GM18517 (cell line): ENCODE data around the gene SIRT2.

ENCODE experiments used
- ATAC-seq: cut with Tn5 transposase; IDR thresholded peaks from one replicate; pipeline ENCODE4 v1.9.1; 2021; ENCODE audit warnings: mild to moderate bottlenecking, moderate library complexity; ENCODE audit not compliant: unreplicated experiment

SIRT2 gene

DNA sequence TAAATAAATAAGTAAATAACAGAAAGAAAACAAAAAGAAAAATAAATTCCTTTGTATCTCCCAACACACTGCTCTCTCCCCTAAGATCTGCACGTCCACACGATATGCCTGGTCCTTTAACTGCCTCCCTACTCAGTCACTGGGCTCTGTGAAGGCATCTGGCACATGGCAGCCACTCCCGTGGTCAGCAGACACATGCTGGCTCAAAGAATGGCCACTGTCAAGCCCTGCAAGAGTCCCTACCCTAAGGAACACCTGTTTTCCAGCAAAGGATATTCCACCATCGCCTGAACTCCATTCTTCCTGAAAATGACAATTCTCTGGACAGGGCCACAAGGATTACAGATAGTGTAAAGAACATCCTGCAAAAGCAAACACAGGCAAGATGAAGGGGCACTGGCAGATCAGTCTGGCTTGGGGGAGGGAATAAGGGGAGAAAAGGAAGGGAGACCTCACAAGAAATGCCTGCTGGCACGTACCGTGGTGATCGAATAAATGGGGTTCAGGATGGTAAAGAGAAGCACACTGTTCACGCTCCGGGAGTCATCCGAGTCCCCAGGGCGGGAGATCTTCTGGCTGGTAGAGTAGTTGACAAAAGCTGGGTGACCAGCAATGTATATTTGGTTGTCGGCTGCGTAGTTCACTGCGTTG is 53.9 kb downstream of the SIRT2 start:
- ATAC-seq = no peak

GRCh38 chr19:38844093-38844686 is 55.2 kb downstream of the SIRT2 start:
- no peak for ATAC-seq

DNA sequence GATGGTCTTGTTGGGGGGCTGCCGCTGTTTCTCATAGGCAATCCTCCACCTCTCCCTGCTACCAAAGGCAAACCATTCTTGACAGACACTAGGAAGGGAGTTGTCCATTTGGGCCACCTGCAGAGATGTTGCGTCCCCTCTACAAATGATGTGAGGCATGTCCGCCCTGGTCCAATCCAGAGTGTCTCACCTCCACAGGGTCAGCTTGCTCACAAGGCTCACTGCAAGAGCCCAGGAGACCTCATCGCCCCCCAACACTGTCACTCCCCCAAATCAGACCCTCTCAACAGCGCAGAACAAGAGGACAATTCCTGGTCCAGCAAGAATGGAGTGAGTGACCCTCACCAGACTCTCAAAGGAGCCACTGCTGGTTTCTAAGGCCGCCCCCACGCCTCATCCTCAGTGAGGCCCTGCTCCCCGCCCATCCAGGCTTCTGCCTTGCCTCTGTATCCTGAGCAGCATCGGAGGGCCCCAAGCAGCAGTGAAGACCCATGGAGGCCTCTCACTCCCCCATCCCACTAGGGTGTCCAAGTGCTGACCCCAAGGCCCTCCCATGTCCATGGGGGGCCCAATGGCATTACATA is 56.2 kb downstream of the SIRT2 start:
- ATAC-seq = no peak

GRCh38 chr19:38842439-38843174 is 56.8 kb downstream of the SIRT2 start:
- no peak for ATAC-seq

DNA sequence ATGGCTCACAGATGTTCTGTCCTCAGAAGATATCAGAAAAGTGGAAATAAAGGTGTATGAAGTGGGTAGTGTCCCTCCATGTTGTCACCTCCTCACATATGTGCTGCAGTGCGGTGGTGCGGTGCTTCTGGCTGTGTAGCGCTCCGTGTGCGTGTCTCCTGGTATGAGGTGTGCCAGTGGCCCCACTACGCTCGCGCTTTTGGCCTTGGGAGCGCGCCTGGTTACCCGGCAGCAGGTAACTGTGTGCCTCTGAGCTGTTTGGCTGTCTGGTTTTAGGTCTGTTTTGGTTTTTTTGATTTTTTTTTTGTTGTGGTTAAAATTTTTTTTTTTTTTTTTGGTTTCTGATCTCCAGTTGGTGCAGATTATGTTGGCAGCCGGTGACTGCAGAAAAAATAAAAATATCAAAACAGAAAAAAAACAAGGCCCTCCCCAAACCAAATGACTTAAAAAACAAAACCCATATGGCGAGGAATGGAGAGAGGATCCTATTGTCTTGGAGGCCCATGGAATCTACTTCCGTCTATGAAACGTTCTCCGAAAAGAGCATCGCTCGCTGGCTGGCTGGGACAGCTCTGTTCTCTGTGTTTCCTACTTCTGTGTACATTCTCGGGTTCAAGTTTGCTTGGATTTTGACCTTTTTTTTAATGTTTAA is 57.5 kb downstream of the SIRT2 start:
- no peak for ATAC-seq

DNA sequence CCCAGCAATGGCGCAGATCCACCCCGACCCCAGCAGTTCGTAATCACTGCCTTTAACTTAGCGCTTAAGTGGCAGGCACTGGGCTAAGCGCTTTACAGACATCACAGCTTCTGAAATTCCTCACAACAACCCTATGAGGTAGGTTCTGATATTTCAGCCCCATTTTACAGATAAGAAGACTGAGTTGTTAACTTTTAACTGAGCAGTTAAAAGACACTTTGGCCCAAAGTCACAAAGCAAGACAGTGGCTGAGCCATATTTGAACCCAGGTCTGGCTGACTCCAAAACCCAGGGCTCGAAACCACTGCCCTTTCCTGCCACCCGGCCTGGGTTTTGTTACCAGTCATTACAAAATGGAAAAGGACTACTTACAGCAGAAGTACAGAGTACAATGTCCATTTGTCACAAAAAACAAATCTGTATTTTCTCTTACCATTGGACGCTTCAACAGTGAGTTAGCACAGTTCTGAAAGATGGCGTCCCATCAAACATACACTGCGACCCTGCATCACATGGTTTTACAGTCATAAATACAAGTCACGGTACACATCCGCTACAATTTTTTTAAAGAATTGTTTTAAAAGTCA is 58.1 kb downstream of the SIRT2 start:
- ATAC-seq = no peak

DNA sequence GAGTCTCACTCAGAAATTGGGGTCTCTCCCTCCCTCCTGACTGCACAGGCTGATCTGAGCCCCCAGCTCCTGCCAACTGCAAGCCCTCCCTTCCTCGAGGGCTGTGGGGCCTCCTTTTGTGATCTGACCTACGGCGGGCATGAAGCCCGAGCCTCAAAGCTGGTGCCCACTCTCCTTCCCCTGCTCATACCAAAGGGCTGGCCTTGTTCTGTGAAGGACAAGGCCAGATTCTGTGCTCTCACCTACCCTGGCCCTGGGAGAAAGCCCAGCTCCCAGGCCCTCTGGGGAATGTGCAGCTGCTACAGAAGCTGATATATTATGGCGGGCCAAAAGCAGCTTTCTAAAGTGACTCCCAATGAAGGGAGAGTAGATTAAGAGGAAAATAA is 58.8 kb downstream of the SIRT2 start:
- no peak for ATAC-seq

DNA sequence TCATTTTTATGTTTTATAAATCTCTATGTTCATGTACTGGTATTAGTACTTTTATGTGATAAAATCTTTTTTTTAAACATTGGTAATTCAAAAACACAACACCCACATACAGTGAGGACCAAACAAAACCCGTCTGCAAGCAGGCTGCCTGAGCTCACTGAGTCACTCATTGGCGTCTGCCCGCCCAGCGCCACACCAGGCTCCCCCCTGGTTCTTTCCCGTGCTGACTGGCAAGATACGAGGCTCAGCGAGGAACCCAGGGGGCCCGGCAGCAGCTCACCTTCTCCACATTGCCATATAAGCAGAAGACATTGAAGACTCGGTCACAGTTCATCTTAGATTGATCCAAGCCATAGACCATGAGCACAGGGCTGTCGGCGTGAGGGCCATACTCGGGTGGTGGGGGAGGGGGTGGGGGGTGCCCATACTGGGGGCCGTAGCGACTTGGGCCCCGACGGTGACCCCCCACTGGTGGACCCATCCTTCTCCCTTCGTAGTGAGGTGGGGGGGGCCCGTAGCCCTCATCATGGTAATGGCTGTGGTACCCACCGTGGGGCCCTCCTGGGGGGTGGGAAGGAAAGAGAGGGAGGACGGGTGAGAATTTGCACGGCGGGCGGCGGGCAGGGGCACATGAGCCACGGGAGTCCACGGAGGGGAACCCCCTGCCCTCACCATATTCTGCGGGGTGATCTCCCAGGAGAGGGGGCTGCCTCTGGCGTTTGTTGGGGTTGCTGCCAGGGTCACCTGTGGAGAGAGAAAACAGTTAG is 59.4 kb downstream of the SIRT2 start:
- ATAC-seq = no peak

- no peak for ATAC-seq
Measured at GRCh38 chr19:38838986-38839761, 60.2 kb downstream of the SIRT2 start.

GRCh38 chr19:38838208-38838985 is 61.0 kb downstream of the SIRT2 start:
- no peak for ATAC-seq

GRCh38 chr19:38837656-38838121 is 61.7 kb downstream of the SIRT2 start:
- ATAC-seq = no peak

DNA sequence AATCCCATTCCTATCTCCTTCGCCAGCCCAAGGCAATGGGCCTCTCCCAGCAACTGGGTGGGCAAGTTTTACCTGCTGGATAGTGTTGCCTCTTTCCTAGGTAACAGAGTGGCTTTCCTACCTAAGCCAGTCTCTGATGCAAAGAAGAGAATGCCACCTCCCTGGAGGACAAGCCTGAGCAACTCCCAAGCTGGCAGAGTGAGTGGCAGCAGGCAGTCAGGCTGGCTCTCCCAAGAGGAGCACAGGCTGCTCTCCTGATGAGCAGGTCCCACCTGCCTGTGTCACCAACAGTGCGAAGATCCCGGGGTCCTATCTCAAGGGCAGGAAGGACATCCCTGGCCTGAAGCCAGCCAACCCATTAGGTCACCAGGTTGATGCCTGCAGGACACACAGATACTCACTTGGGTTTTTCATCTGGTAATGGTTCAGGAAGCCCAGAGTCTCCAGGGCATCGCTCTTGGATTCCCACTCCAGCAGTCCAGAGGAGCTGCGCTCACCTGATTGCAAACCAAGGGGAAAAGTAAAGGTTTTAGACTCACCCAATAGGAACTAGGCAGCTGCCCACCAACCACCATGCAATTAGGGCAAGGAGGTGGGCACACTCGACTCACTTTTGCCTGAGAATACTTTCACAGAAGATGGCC is 62.3 kb downstream of the SIRT2 start:
- no peak for ATAC-seq

GRCh38 chr19:38836159-38836982 is 63.0 kb downstream of the SIRT2 start:
- ATAC-seq = no peak

GRCh38 chr19:38834590-38834989 is 64.8 kb downstream of the SIRT2 start:
- no peak for ATAC-seq

DNA sequence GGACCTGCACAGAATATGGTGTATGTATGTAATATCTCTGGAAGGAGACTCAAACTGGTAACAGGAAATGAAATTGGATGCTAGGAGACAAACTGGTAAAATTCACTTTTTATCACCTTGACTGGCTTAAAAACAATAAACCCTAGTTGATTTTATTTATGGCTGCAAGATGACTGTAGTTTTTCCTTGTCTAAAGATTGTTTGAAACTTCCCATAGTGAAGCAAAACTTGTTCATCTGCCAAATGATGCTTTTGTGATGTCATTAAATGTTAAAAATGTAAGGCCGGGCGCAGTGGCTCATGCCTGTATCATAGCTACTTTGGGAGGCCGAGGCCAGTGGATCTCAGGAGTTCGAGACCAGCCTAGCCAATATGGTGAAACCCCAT is 65.3 kb downstream of the SIRT2 start:
- no peak for ATAC-seq

- no peak for ATAC-seq
Measured at GRCh38 chr19:38833092-38833425, 66.4 kb downstream of the SIRT2 start.

DNA sequence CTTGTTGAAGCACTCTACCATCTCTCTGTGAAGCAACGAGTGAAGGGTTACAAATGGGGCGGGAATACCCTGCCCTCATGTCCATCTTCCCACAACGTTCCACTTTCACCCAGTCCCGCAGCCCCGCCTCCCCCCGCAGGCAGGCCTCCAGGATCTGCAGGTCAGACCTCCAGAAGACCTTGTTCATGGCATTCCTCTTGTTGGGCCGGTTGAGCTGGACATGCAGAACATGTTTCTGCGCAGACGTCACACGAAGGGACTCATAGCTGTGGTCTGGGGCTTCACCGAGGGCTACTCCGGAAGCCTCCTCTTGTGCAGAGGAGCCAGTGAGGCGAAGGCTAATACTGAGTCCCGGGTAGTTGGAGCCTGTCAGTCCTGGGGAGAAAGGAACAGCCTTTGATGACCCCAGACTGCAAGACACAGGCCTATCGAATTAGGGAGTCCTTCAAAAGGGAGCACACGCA is 68.2 kb downstream of the SIRT2 start:
- no peak for ATAC-seq
